ENCODE data around the gene SNX27. TPM values are rescaled to one million over a fixed set of nuclear protein-coding genes. Genes with fewer than 3 reads are reported as not detected.
"Not testable (repeated sequence)": the region's sequence is repeated elsewhere in the genome, so short reads cannot be mapped to it uniquely, and the experiment has no call there.

SNX27 gene
- total RNA-seq, 4 donors from 2014 or later: 35.7 to 44.6 (median 41.7) TPM

DNA sequence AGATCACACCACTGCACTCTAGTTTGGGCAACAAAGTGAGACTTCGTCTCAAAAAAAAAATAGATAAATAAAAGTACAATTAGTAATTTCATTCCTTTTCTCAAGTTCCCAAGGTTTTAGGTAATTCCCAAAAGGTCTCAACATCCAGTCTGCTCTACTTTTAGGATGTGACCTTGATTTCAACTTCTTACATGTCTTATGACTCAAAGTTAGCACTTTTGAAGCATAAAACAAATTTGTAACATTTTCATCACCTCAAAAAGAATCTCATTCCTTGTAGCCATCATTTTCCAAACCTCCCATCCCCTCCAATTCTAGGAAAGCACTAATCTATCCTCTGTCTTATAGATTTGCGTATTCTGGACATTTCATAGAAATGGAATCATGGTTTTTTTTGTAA is 32.2 kb downstream of the SNX27 start:
- Histone ChIP-seq H3K27ac (no peak overlapping the region), H3K27me3 (no peaks in the 10 kb centered on the region), H3K4me3 (no peak overlapping the region), H3K36me3 (peaks cover 0 to 41% (median 0%) of the 10 kb centered on the region in 3 donors), H3K9me3 (no peaks in the 10 kb centered on the region), H3K4me1 (peaks cover 0 to under 1% (median 0%) of the 10 kb centered on the region in 4 donors)
- 86 to 91% methylated on average over 2 of the region's 2 CpGs for WGBS, 2 donors
- TF ChIP-seq EP300 (IDR thresholded peaks at IDR 0.05) (no peak), POLR2A (IDR thresholded peaks at IDR 0.05) (no peak)
- TF ChIP-seq, protein P1, sequence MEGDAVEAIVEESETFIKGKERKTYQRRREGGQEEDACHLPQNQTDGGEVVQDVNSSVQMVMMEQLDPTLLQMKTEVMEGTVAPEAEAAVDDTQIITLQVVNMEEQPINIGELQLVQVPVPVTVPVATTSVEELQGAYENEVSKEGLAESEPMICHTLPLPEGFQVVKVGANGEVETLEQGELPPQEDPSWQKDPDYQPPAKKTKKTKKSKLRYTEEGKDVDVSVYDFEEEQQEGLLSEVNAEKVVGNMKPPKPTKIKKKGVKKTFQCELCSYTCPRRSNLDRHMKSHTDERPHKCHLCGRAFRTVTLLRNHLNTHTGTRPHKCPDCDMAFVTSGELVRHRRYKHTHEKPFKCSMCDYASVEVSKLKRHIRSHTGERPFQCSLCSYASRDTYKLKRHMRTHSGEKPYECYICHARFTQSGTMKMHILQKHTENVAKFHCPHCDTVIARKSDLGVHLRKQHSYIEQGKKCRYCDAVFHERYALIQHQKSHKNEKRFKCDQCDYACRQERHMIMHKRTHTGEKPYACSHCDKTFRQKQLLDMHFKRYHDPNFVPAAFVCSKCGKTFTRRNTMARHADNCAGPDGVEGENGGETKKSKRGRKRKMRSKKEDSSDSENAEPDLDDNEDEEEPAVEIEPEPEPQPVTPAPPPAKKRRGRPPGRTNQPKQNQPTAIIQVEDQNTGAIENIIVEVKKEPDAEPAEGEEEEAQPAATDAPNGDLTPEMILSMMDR (IDR thresholded peaks at IDR 0.05): no peak
- no peak for DNase-seq (ENCODE audit: low spot score in 2 of 2)

DNA sequence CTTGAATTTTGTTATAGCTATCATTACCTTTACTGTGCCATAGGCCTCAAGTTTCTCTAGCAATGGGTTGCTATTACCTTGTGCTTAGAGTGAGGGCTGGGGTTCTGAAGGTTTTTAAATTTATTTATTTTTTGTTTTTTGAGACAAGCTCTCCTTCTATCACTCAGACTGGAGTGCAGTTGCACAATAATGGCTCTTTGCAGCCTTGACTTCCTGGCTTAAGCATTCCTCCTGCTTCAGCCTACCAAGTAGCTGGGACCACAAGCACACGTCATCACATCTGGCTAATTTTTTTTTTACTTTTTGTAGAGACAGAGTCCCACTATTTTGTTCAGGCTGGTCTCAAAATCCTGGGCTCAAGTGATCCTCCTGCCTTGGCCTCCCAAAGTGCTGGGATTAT is 41.5 kb downstream of the SNX27 start:
- DNase-seq (ENCODE audit: low spot score in 2 of 2): no peak
- WGBS, 2 donors: 79 to 81% methylated on average over 1 of the region's 1 CpG
- no peak overlapping the region for H3K27ac ChIP-seq

DNA sequence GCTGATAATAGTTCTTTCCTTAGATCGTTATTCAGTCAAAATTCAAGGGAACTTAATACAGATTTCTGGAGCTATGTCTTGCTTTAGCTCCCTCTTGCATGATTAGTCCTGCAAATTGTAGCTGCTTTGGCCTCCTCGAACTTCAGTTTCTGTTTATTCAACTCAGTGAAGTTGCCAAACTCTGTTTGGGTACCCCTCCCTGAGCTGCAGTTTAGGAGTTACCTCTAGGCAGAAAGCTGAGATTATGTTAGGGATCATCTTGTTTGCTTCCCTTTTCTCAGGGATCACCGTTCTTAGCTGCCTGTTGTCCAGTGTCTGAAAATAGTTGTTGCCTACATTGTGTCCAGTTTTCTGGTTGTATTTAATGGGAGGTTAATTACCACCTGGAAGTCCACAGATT is 43.5 kb downstream of the SNX27 start:
- Histone ChIP-seq H3K4me3 (no peak overlapping the region), H3K9me3 (no peaks in the 10 kb centered on the region), H3K27me3 (no peaks in the 10 kb centered on the region), H3K4me1 (peaks cover 0 to 12% (median 6%) of the 10 kb centered on the region in 4 donors), H3K27ac (peak overlapping the region in 1 of 4 donors; percentile 43), H3K36me3 (peaks cover 0 to 22% (median 0%) of the 10 kb centered on the region in 3 donors)
- TF ChIP-seq EP300 (IDR thresholded peaks at IDR 0.05): no peak
- 52 to 55% methylated on average over 3 of the region's 3 CpGs for WGBS, 2 donors
- DNase-seq (ENCODE audit: low spot score in 2 of 2): no peak

More for the DNA sequence above, 41.5 kb downstream of the SNX27 start:
- Histone ChIP-seq H3K27me3 (no peaks in the 10 kb centered on the region), H3K4me3 (no peak overlapping the region), H3K9me3 (no peaks in the 10 kb centered on the region), H3K36me3 (peaks cover 0 to 12% (median 0%) of the 10 kb centered on the region in 3 donors), H3K4me1 (peaks cover 0 to 12% (median 6%) of the 10 kb centered on the region in 4 donors)
- TF ChIP-seq, protein P1 (IDR thresholded peaks at IDR 0.05): no peak
- TF ChIP-seq EP300 (IDR thresholded peaks at IDR 0.05) (no peak), POLR2A (IDR thresholded peaks at IDR 0.05) (no peak)

DNA sequence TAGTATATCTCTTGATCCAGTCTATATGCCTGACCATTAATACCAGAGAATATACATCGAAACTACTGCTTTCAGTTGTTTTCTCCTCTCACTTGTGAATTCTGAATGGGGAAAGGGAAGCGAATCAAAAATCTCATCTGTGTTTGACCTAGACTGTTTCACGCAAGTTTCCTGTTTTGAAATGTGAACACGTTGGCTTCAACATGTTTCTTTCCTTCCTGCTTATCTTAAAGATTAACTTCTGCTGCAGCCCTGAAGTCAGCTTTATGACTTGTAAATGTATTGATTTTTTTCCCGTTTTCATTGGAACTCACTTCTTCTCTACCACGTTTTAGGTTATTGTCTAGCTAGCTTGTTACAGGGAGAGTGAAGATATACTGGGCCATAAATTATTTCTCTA is 49.9 kb downstream of the SNX27 start:
- DNase-seq (ENCODE audit: low spot score in 2 of 2): no peak
- TF ChIP-seq EP300 (IDR thresholded peaks at IDR 0.05) (peak in 1 of 2 donors; percentile 26), POLR2A (IDR thresholded peaks at IDR 0.05) (no peak)
- H3K36me3 ChIP-seq: peaks cover 0 to 59% (median 0%) of the 10 kb centered on the region in 3 donors
- peaks cover 0 to 4% (median 0%) of the 10 kb centered on the region in 4 donors for H3K4me1 ChIP-seq
- no peak overlapping the region for H3K27ac ChIP-seq
- WGBS, 2 donors: 77 to 83% methylated on average over 6 of the region's 6 CpGs
- no peak overlapping the region for H3K4me3 ChIP-seq
- no peaks in the 10 kb centered on the region for H3K9me3 ChIP-seq
- no peaks in the 10 kb centered on the region for H3K27me3 ChIP-seq

DNA sequence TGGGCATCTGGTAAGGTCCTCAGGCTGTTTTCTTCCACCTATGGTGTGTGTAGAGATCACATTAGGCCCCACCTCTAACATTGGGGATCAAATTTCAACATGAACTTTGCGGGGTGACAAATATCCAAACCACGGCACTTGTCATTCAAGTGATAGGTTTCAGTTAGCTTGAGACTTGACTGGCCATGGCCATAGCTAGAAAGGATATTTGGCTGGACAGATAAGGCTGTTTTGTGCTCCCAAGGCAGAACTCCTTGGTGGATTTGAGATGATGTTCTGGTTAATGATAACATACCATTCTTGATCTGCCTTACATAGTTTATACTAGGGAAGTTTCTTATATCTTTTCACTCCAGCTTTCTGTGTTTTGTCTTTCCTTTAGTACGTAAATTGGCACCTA is 56.2 kb downstream of the SNX27 start:
- no peak for DNase-seq (ENCODE audit: low spot score in 2 of 2)
- no peaks in the 10 kb centered on the region for H3K4me1 ChIP-seq
- TF ChIP-seq, protein P1 (IDR thresholded peaks at IDR 0.05): no peak
- TF ChIP-seq EP300 (IDR thresholded peaks at IDR 0.05) (no peak), POLR2A (IDR thresholded peaks at IDR 0.05) (no peak)
- no peak overlapping the region for H3K27ac ChIP-seq
- H3K27me3 ChIP-seq: no peaks in the 10 kb centered on the region
- peaks cover 0 to 12% (median 2%) of the 10 kb centered on the region in 4 donors for H3K9me3 ChIP-seq
- H3K36me3 ChIP-seq: peaks cover 0 to 42% (median 0%) of the 10 kb centered on the region in 3 donors
- H3K4me3 ChIP-seq: no peak overlapping the region
- 87% methylated on average over 3 of the region's 3 CpGs for WGBS, 2 donors

DNA sequence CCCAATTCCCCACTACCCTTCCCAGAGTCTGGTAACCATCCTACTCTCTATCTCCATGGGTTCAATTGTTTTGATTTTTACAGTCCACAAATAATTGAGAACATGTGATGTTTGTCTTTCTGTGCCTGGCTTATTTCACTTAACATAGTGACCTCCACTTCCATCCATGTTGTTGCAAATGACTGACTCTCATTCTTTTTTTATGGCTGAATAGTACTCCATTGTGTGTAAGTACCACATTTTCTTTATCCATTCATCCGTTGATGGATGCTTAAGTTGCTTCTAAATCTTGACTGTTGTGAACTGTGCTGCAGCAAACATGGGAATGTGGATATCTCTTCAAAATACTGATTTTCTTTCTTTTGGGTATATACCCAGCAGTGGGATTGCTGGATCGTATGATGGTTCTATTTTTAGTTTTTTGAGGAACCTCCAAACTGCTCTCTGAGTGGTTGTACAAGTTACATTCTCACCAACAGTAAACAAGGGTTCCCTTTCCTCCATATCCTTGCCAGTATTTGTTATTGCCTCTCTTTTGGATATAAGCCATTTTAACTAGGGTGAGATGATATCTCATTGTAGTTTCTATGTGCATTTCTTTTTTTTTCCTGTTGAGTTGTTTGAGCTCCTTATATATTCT is 58.3 kb downstream of the SNX27 start:
- peaks cover 0 to 55% (median 0%) of the 10 kb centered on the region in 3 donors for H3K36me3 ChIP-seq

More for the DNA sequence above, 58.3 kb downstream of the SNX27 start:
- H3K4me3 ChIP-seq; H3K27ac ChIP-seq; H3K27me3 ChIP-seq; DNase-seq (ENCODE audit: low spot score in 2 of 2); H3K4me1 ChIP-seq: not testable (repeated sequence)
- 80 to 81% methylated on average over 2 of the region's 2 CpGs for WGBS, 2 donors
- H3K9me3 ChIP-seq: peaks cover 0 to 12% (median 2%) of the 10 kb centered on the region in 4 donors
